Prostate gland (tissue), 2 donors: ENCODE results near the gene CD63.
A peak's percentile ranks its signal among the peaks of the same experiment; 100 is the strongest.

ENCODE experiments used
- CTCF ChIP-seq, 4 experiments: fragments of 200-600 bp in 2 of 4; fragments of 450-650 bp in 2 of 4; sonication (generic) in 2 of 4; IDR thresholded peaks; 1 replicate in 3 of 4; 2 replicates in 1 of 4; pipeline ENCODE4 v1.5.1; 2016 to 2019; ENCODE audit warnings: antibody characterized with exemption in 4 of 4, mild to moderate bottlenecking in 2 of 4, moderate library complexity in 2 of 4
- POLR2AphosphoS5 ChIP-seq: sonication (generic); formaldehyde crosslinking; IDR thresholded peaks from one replicate; pipeline ENCODE4 v1.6.1; 2017; ENCODE audit warnings: antibody characterized with exemption

DNA sequence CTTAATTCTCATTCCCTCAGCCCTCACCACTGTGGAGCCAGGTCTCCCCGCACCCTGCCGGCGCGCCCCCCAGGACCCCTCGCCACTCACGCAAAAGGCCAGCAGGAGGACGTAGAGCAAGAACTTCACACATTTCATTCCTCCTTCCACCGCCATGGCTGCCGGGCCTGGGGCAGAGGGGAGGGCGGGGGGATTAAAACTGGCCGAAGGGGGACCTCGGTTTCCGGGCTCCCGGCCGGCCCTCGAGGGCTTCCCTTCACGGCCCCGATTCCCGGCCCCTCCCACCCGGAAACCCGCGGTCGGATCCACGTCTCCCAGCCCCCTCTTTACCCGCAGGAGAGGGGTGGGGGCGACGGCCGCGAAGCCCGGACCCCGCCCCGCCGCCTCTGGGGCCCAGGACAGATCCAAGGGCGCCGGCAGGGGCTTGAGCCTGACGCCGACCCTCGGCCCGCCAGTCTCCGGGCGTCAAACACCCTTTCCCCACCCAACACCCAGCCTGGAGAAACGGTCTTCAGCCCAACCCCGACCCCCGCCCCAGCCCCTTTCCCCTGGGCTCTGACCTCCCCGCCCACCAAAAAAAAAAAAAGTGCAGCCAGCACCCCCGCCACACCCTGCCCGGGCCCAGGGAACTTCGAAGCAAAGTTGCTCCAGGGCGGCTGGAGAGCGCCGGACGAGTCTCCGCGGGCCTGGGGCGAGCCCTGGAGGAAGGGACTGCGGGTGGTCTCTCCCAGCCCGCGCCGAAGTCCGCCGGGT is 447 bp downstream of the CD63 start:
- no peak for TF ChIP-seq CTCF (IDR thresholded peaks at IDR 0.05)
- peak; percentile 10 for TF ChIP-seq POLR2AphosphoS5
